ENCODE data around the gene CAST.

Gene CAST

DNA sequence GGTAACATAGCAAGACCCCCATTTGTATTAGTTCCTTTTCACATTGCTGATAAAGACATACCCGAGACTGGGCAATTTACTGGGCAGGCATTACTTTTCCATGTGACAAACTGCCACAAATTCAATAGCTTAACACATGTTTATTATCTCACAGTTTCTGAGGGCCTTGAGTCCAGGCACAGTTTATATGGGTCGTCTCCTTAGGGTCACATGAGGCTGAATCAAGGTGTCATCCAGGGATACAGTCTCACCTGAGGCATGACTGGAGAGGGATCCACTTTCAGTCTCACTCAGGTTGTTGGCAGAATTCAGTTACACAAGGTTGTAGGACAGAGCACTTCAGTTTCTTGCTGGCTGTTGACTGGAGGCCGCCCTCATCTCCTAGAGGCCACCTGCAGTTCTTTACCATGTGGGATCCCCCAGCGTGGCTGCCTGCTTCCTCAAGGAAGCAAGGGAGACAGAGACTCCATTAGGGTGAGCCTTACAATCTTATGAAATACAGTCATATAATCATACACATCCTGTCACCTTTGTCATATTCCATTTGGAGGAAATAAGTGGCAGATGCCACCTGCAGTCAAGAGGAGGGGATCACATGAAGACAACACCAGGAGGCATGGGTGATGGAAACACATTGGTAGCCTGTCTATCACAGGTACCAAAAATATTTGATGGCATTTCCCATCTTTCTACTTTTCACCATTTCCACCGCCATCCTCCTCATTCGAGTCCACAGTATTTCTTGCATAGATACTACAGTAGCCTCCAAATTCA lies 160.7 kb downstream of the CAST start:
- DNase-seq = no peak

DNA sequence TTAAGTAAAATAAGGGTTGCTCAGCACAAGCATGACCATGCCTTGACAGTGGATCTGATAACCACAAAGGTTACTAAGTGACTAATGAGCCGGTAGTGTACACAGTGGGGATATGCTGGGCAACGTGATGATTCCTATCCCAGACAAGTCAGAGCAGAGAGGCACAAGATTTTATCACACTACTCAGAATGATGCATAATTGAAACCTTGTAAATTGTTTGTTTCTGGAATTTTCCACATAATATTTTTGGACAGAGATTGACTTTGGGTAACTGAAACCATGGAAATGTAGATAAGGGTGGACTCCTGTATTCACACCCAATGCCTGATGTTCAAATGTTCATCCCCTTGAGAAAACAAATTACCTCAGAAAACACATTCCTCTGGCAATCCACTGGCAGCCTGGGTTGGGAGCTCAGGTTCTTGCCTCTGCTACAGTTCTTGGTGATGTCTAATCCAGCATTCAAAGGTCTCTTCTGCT lies 161.8 kb downstream of the CAST start:
- DNase-seq = no peak
